ENCODE data around the gene EIF4A3.

- TF ChIP-seq CTCF (conservative IDR thresholded peaks at IDR 0.05; ENCODE audit: low read length), result no peak
- TF ChIP-seq EZH2phosphoT487 (IDR thresholded peaks at IDR 0.05; ENCODE audit: borderline replicate concordance, low read depth, low read length), result no peak
These were observed 29.2 kb downstream of the EIF4A3 start for GRCh38 chr17:80117491-80118401.
